BJ (cell line): ENCODE results near the gene BCAS1. TPM values are rescaled to one million over a fixed set of nuclear protein-coding genes. Genes with fewer than 3 reads are reported as not detected.

Source experiments
- CTCF ChIA-PET: fragments of 350-600 bp; formaldehyde crosslinking; extraction: SDS; loops from one replicate; lab custom pipeline; 2021; ENCODE audit warnings: antibody characterized with exemption, inconsistent platforms; lab: Yijun Ruan, JAX
- POLR2A ChIA-PET: fragments of 300-600 bp; sonication (Branson Sonifier 250); formaldehyde crosslinking; extraction: SDS; loops from one replicate; lab custom pipeline; 2021; ENCODE audit warnings: antibody characterized with exemption; lab: Charles Lee
- DNase-seq: peaks from one replicate; pipeline ENCODE4 v3.0.0-alpha.2; 2011; ENCODE audit warnings: low read depth
- H3K27me3 ChIP-seq: 2 replicates; pipeline ENCODE4 v1.6.0; 2011; ENCODE audit warnings: low read length; ENCODE audit not compliant: control insufficient read depth, insufficient read depth
- H3K36me3 ChIP-seq: 2 replicates; pipeline ENCODE4 v1.5.1; 2011; ENCODE audit warnings: low read length; ENCODE audit not compliant: control insufficient read depth, insufficient read depth
- H3K4me3 ChIP-seq: 2 replicates; pipeline ENCODE4 v1.5.1; 2011; ENCODE audit warnings: low read depth, mild to moderate bottlenecking, control low read depth, low read length
- CTCF ChIP-seq: IDR thresholded peaks from 2 replicates; pipeline ENCODE4 v1.5.1; 2011; ENCODE audit warnings: low read depth, mild to moderate bottlenecking, control low read depth, inconsistent platforms, low read length, moderate library complexity; ENCODE audit not compliant: insufficient read depth
- polyA plus RNA-seq: library from polyadenylated mRNA; depleted of rRNA; stranded (reverse); fragments of >200 nt; gene quantifications from 2 replicates; pipeline ENCODE4 v1.2.3, GENCODE V29; 2011

The BCAS1 gene
- polyA plus RNA-seq, 1 experiment = not detected

GRCh38 chr20:53939572-53940359 is 130.6 kb downstream of the BCAS1 start:
- H3K36me3 ChIP-seq = no peaks in the 10 kb centered on the region
- DNase-seq = peak; percentile 80
- peak; percentile 74 for TF ChIP-seq CTCF
- ChIA-PET POLR2A (interaction anchor here (0.7 to 1.0 kb wide), 2 partner anchors 273 to 328 kb away, joined by 3 to 4 read pairs; no protein-coding TSS in a partner anchor), CTCF (interaction anchor here (0.6 to 3.2 kb wide), 32 partner anchors 9 to 1482 kb away, joined by 3 to 32 read pairs (median 3); no protein-coding TSS in a partner anchor)
- H3K27me3 ChIP-seq = no peaks in the 10 kb centered on the region
- no peak overlapping the region for H3K4me3 ChIP-seq

GRCh38 chr20:53939190-53939571 is 131.2 kb downstream of the BCAS1 start:
- POLR2A ChIA-PET = no interaction called here

GRCh38 chr20:53938739-53939138 is 131.7 kb downstream of the BCAS1 start:
- DNase-seq = no peak
- Histone ChIP-seq H3K4me3 (no peak overlapping the region), H3K27me3 (no peaks in the 10 kb centered on the region), H3K36me3 (no peaks in the 10 kb centered on the region)
- CTCF ChIA-PET = interaction anchor here (0.8 to 3.2 kb wide), 9 partner anchors 8 to 367 kb away, joined by 3 to 32 read pairs (median 5); no protein-coding TSS in a partner anchor
- POLR2A ChIA-PET = no interaction called here
- no peak for TF ChIP-seq CTCF

More at GRCh38 chr20:53939190-53939571, 131.2 kb downstream of the BCAS1 start:
- Histone ChIP-seq H3K4me3 (no peak overlapping the region), H3K27me3 (no peaks in the 10 kb centered on the region), H3K36me3 (no peaks in the 10 kb centered on the region)
- CTCF ChIA-PET = interaction anchor here (0.6 to 3.2 kb wide), 18 partner anchors 8 to 743 kb away, joined by 3 to 32 read pairs (median 3); no protein-coding TSS in a partner anchor
- DNase-seq = no peak
- no peak for TF ChIP-seq CTCF

GRCh38 chr20:53937929-53938367 is 132.4 kb downstream of the BCAS1 start:
- Histone ChIP-seq H3K36me3 (no peaks in the 10 kb centered on the region), H3K27me3 (no peaks in the 10 kb centered on the region), H3K4me3 (no peak overlapping the region)
- POLR2A ChIA-PET = no interaction called here
- CTCF ChIA-PET = interaction anchor here (0.6 to 3.2 kb wide), 6 partner anchors 21 to 357 kb away, joined by 3 to 24 read pairs (median 4); no protein-coding TSS in a partner anchor
- no peak for DNase-seq
- no peak for TF ChIP-seq CTCF

- CTCF ChIA-PET = interaction anchor here (0.6 to 3.2 kb wide), 5 partner anchors 20 to 356 kb away, joined by 3 to 24 read pairs (median 4); no protein-coding TSS in a partner anchor
- Histone ChIP-seq H3K4me3 (no peak overlapping the region), H3K36me3 (no peaks in the 10 kb centered on the region), H3K27me3 (no peaks in the 10 kb centered on the region)
- POLR2A ChIA-PET = no interaction called here
- no peak for DNase-seq
- TF ChIP-seq CTCF = no peak
Measured at GRCh38 chr20:53937339-53937741, 133.1 kb downstream of the BCAS1 start.
